ENCODE data around the gene DLGAP3.
"Not testable (repeated sequence)": the region's sequence is repeated elsewhere in the genome, so short reads cannot be mapped to it uniquely, and the experiment has no call there.

DLGAP3 gene

DNA sequence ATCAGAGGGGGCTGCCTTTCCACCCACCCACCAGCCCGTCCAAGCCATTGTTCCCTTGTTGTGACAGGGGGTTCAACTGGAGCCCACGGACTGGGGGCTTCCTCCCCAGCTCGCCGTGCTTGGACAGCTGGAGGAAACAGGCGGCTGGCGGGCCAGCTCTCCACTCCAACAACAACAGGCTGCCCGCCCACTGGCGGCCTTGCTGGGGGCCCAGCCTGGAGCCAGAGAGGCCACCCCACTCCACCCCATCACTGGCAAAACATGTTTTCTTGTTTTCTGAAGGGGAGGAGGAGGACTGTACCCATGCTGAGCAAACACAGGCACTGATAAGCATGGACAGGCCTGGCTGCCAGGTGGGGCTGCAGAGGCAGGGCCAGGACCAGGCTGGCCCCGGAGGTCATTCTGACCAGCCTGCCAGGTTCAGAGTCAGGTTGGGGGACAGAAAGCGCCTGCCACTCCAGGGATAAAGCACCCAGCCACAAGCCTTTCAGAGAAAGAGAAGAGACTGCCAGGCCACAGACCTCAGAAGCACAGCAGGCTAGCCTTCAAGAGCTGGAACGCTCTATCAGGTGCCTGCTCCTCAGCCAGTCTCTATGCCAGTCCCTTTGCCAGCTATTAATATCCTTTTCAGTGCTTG, 103.9 kb downstream of the DLGAP3 start:
- Mint-ChIP-seq H3K4me3 (no peak overlapping the region), H3K36me3 (no peaks in the 10 kb centered on the region), H3K9me3 (no peaks in the 10 kb centered on the region), H3K4me1 (no peaks in the 10 kb centered on the region), H3K27ac (no peak overlapping the region)
- ATAC-seq (no peak), DNase-seq (ENCODE audit: low spot score in 2 of 2) (peak in 1 of 2 donors; percentile 36)

DNA sequence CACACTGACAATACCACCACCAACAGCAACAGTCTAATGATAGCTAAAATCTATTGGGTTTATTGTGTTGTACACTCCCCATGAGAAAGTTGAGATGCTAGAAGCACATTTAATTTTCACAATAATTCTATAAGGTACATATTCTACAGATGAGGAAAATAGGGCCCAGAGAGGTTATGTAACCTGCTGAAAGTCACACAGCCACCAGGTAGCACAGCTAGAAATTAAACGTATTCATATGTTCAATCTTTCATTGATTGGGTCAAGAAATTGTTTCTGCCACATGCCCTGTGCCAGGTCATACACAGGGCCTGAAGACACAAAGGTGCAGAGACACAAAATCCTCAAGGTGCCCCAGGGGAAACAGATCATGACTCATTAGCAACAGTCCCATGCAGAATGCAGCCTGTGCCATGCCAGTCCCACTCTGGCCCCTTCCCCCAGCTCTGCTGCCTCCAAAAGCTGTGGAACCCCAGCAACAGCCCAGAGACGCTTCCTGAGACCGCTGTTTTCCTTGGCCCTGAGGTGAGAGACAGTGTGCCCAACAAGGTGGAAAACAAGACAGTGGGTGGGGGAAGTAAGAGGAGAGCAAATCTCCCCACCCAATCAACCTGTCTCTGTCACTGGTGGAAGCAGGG, 104.5 kb downstream of the DLGAP3 start:
- Mint-ChIP-seq H3K27ac (no peak overlapping the region), H3K9me3 (no peaks in the 10 kb centered on the region), H3K36me3 (no peaks in the 10 kb centered on the region), H3K4me1 (no peaks in the 10 kb centered on the region), H3K4me3 (no peak overlapping the region)
- ATAC-seq (peak; percentile 8), DNase-seq (ENCODE audit: low spot score in 2 of 2) (peak in 1 of 2 donors; percentile 26)

DNA sequence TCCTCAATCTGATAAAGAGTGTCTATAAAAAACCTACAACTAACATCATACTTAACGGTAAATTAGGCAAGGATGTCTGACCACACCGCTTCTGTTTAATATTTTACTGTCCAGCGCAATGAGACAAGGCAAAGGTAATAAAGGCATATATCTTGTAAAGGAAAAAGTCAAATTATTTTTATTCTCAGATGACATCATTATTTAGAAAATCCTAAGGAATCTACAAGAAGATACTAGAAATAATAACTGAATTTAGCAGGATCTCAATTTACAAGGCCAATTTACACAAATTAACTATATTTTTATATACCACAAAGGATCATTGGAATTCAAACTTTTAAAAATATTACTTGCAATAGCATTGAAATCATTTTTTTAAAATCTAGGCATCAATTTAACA, 107.2 kb downstream of the DLGAP3 start:
- Mint-ChIP-seq H3K4me1 (no peaks in the 10 kb centered on the region), H3K9me3 (no peaks in the 10 kb centered on the region), H3K36me3 (no peaks in the 10 kb centered on the region), H3K4me3 (no peak overlapping the region), H3K27ac (no peak overlapping the region)
- DNase-seq (ENCODE audit: low spot score in 2 of 2) (no peak), ATAC-seq (no peak)

DNA sequence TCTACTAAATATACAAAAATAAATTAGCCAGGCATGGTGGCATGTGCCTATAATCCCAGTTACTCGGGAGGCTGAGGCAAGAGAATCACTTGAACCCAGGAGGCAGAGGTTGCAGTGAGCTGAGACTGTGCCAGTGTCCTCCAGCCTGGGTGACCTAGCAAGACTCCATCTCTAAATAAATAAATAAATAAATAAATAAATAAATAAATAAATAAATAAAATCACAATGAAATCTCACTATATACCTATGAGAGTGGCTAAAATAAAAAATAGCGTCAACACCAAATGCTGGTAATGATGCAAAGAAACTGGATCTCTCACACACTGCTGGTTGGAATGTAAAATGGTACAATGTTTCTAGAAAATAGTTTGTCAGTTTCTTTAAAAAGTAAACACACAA, 110.6 kb downstream of the DLGAP3 start:
- H3K9me3 Mint-ChIP-seq, ATAC-seq, H3K36me3 Mint-ChIP-seq, H3K27ac Mint-ChIP-seq, H3K4me1 Mint-ChIP-seq, H3K4me3 Mint-ChIP-seq: not testable (repeated sequence)
- peak in 1 of 2 donors; percentile 3 for DNase-seq (ENCODE audit: low spot score in 2 of 2)

DNA sequence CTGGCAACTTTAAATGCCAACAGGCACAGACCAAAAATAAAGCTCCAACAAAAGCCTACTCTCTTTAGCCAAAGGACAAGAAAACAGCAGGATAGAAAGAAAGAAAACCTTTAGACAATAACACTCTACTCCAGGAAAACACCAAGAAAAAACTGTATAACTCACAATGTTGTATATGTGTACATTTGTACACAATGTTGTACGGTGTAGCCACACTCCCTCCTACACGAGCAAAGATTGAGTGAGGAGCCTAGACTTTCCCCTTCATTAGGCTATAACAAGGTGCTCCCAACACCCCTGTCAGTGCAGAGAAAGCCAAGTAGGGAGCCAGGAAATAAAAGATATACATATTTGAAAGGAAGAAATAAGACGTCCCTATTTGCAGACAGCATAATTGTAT, 112.7 kb downstream of the DLGAP3 start:
- no peak for ATAC-seq
- Mint-ChIP-seq H3K36me3 (no peaks in the 10 kb centered on the region), H3K9me3 (no peaks in the 10 kb centered on the region), H3K4me3 (no peak overlapping the region), H3K27ac (no peak overlapping the region), H3K4me1 (no peaks in the 10 kb centered on the region)
- DNase-seq (ENCODE audit: low spot score in 2 of 2): no peak

DNA sequence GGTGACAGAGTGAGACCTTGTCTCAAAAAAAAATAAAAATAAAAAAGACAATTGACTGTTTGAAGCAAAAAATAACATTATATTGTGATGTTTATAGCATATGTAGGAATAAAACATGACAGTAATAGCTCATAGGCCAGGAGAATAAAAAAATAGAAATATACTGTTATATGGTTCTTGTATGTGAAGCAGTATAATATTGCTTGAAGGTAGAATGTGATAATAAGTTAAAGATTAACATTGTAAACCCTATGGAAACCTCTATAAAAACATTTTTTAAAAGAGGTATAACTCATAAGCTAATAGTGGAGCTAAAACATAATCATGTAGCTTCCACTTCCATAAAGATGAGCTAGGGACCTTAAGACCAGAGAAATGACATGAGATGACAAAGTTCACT, 113.1 kb downstream of the DLGAP3 start:
- H3K9me3 Mint-ChIP-seq: no peaks in the 10 kb centered on the region
- H3K4me1 Mint-ChIP-seq: no peaks in the 10 kb centered on the region
- H3K27ac Mint-ChIP-seq: no peak overlapping the region
- DNase-seq (ENCODE audit: low spot score in 2 of 2) (no peak), ATAC-seq (no peak)
- no peaks in the 10 kb centered on the region for H3K36me3 Mint-ChIP-seq
- no peak overlapping the region for H3K4me3 Mint-ChIP-seq

Data from stimulated activated effector memory CD8-positive, alpha-beta T cell treated with anti-CD3 and anti-CD28 coated beads, Interleukin-12 subunit alpha, Interleukin-12 subunit beta, amount 100 ng/mL, for 72 hours (primary cell).